ENCODE measurements around the gene ANKRD30A.
"Not testable (repeated sequence)": the region's sequence is repeated elsewhere in the genome, so short reads cannot be mapped to it uniquely, and the experiment has no call there.

The ANKRD30A gene

DNA sequence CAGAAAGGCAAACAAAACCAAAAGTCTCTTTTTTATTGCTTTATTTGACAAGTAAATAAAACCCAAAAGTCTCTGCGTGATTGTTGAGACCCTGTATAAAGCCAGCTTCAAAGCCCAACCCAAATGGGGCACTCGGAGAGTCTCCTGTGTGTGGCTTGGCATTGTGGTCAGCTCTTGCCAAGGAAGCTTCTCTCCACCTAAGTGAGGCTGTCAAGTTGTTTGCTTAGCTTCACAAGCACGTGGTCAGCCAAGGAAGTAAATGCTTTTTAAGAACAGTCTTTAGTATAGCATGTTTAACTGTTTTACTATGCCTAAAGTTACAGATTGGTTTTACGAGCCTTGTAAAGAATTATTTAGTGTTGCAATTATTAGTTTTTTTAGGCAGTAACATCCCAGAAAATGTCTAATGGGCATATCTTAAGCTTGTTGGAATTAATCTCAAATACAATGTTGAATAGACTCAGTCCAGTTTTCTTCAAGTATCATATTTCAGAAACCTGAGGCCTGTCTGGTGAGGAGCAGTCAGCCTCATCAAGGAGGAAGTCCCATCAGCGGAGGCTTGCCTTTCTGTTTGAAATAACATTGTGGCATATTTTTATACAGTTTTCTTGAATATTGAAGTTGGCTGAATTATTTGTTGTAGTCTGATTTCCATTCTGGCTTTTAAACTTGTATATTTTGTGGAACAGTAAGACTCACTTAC, 144.3 kb downstream of the ANKRD30A start:
- no peak for DNase-seq (ENCODE audit: low spot score)

DNA sequence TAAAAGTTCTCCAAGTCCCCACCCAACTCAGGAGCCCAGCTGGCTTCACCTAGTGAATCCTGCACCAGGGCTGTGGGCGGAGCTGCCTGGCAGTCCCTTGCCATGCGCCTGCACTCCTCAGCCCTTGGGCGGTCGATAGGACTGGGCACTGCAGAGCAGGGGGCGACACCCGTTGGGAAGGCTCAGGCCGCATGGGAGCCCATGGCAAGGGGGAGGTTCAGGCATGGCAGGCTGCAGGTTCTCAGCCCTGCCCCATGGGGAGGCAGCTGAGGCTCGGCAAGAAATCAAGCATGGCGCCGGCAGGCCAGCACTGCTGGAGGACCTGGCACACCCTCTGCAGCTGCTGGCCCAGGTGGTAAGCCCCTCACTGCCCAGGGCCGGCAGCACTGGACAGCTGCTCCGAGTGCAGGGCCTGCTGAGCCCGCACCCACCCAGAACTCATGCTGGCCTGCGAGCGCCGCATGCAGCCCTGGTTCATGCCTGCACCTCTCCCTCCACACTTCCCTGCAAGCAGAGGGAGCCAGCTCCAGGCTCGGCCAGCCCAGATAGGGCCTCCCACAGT, 149.9 kb downstream of the ANKRD30A start:
- DNase-seq (ENCODE audit: low spot score) = no peak

DNA sequence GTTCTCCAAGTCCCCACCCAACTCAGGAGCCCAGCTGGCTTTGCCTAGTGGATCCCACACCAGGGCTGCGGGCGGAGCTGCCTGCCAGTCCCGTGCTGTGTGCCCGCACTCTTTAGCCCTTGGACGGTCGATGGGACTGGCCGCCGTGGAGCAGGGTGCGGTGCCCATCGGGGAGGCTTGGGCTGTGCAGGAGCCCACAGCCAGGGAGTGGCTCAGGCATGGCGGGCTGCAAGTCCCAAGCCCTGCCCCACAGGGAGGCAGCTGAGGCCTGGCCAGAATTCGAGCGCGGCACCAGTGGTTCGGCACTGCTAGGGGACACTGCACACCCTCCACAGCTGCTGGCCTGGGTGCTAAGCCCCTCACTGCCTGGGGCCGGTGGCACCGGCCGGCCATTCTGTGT, 159.7 kb downstream of the ANKRD30A start:
- no peak for DNase-seq (ENCODE audit: low spot score)

DNA sequence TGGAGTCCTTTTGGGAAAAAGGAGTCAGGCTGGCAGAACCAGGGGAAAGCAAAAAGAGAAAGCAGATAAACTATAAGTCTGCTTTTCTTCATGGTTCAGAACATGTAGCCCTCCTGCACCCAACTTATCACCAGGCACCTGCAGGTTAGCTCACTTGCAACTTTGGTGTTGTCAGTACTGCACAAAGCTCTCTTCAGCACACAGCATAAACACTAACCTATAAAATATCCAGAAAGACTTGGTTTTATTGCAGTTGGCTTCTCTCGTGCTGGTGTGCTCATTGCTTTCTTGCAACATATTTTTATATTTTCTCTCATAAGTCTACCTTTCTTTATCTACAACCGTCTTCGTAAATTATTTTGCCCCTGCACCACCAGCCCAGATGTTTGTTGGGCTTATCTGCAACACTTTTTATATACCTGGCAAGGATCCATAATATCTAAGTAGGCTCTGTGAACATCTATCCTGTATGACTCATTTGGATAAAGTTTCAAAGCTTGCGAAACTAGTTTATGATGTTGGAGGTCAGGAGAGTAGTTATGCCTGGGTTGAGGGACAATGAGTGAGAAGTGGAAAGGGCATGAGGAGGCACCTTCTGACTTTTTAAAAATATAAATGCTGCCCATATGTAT, 164.6 kb downstream of the ANKRD30A start:
- DNase-seq (ENCODE audit: low spot score) = no peak

DNA sequence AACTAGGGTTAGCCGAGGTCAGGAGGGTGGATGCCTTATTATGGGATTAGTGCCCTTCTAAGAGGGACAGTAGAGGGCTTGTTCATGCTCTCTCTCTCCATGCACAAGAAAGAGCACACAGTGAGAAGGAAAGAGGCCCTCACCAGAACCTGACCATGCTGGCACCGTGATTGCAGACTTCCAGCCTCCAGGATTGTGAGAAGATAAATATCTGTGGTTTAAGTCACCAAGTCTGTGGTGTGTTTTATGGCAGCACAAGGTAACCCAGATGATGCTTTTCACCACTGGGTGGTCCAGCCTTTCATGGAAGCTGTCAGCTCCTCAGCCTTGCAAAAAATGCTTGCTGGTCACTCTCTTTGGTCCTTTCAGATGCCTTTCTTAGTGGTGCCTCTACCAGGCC, 175.9 kb downstream of the ANKRD30A start:
- DNase-seq (ENCODE audit: low spot score) = no peak

DNA sequence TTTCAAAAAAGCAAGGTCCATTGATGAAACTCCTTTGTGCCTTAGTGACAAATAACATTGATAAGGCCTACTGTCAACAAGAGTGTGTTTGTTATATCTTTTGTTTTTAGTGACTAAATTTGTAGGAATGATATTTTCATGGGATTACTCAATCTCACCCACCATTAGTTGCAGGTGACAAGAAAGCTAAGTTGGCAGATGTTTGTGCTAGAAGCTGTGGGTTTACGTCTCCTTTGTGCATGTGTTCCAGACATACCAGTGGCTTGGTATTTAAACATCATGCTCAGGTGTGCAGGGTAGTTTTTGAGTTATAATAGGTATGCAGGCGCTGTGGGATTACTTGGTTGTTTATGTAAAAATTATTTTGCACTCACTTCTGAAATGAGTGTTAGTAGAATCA, 178.6 kb downstream of the ANKRD30A start:
- DNase-seq (ENCODE audit: low spot score) = no peak

DNA sequence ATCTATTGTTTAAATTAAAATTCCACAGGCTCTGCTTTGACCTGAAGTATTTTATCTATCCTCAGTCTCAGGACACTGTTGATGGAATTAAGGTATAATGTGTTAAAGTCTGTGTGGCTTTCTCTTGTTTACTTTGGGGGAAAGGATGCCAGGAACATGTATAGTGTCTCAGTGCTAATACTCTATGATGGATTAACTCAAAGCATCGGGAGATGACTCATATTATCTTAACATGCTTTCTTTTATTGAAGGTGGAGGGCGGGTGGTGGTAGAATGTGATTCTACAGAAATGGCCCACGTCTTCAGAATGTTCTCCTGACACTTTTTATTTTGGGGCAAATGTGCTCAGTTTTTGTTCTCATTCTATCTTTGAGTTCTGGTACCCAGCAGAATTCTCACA, 189.0 kb downstream of the ANKRD30A start:
- no peak for DNase-seq (ENCODE audit: low spot score)

DNA sequence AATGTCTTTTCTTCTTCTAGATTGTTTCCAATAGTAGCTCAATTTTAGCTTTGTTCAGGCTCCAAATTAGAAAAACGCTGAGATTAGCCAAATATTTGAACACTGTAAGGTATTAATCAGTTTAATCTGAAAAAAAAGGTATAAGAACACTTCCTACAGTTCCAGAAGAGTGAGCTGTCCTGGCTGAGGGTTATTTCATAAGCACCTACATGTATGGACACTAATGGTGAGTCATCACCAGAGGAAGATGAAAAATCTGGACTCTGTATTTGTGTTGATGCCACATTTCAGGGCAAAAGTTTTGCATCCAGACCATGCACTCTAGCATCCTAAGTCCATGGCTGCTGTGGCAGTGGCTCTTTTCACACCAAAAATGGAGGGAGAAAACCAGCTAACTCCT, 189.5 kb downstream of the ANKRD30A start:
- no peak for DNase-seq (ENCODE audit: low spot score)

DNA sequence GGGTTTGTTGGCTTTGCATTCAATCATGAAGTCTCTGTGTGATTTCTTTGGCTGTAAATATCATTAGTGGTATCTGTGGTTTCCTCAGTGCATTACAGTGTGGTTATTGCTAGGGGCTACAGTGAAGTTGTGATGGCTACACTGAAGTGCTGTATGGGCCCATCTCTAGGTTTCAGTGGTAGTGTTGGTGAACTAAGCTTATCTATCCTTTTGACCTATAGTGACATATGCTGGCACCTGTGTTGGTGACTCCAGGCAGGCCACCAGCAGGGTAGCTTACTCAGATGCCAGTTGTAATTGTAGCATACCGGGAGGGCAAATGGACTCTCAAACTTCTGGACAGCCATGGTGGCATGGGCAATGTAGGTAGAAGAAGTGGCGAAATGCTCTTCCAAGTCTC, 219.0 kb downstream of the ANKRD30A start:
- no peak for DNase-seq (ENCODE audit: low spot score)

DNA sequence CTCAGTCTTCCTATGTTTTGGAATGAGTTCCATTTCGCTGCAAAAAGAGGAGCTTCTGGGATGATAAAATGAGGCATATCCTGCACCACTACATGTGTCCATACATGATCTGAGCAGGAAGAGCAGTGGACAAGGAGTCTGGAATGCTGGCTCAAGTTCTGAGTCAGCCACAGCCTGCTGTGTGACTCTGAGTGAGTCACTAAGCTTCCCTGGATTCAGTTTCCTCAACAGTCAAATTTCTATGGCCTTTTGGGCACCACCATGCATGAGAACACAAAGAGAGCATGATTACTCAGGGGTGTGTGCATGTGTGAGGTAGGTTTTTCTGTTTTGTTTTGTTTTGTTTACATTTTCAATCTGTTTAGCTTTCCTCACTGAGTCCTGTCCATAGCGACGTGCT, 254.6 kb downstream of the ANKRD30A start:
- no peak for DNase-seq (ENCODE audit: low spot score)

DNA sequence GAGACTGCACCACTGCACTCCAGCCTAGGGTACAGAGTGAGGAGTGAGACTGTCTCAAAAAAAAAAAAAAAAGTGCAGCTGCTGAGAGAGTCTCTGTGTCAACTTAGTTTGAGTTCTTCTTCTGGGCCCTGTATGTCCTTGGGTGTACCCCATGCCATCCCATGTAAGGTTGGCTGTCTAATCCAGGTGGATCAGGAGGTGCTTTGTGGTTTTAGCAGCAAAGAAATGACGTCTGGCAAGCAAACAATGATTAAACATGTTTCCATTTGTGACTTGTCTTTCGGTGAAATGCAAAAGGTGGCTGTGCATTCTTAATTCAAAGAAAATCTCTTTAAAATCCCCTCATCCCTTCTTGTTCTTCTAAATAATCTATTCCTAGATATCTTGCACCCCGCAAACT, 255.9 kb downstream of the ANKRD30A start:
- DNase-seq (ENCODE audit: low spot score) = no peak

DNA sequence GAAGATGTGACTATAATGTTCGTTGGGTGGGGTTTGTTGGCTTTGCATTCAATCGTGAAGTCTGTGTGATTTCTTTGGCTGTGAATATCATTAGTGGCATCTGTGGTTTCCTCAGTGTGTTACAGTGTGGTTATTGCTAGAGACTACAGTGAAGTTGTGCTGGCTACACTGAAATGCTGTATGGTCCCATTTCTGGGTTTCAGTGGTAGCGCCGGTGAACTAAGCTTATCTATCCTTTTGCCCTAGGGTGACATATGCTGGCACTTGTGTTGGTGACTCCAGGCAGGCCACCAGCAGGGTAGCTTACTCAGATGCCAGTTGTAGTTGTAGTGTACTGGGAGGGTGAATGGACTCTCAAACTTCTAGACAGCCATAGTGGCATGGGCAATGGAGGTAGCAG, 259.5 kb downstream of the ANKRD30A start:
- no peak for DNase-seq (ENCODE audit: low spot score)

DNA sequence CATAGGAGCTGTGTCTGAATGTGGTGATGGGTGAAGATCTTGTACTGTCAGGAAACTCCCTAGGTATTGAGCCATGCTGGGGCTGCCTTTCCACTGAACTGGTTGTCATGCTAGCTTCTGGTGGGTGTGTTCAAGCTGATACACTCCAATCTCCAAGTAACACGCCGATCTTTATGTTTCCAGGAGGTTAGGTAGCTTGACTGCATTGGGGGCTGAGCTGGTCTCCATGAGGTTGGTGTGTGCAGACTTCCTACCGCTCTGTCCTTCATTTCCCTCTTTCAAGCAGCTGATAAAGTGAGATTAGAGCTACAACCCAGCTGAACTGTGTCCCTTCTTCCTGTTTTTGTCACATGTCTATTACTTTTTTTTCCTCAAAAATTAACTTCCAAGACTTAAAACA, 265.5 kb downstream of the ANKRD30A start:
- no peak for DNase-seq (ENCODE audit: low spot score)

DNA sequence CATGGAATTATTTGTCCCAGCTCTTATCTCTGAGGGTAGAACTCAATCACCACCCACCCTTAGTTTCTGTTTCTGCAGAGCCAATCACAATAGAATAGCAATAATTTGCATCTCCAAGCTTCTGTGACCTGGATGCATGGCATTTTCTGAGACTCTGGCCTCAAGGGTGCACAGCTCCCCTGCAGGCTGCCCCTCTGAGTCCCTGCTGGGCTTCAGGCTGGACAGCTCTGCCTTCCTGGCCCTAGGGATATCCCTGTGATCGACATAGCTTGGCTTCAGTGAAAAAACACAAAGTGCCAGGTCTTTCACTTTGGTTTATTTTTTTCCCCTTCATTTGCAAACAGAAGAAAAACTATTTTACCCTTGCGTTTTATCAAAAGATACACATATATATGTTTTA, 275.4 kb downstream of the ANKRD30A start:
- not testable (repeated sequence) for DNase-seq (ENCODE audit: low spot score)

DNA sequence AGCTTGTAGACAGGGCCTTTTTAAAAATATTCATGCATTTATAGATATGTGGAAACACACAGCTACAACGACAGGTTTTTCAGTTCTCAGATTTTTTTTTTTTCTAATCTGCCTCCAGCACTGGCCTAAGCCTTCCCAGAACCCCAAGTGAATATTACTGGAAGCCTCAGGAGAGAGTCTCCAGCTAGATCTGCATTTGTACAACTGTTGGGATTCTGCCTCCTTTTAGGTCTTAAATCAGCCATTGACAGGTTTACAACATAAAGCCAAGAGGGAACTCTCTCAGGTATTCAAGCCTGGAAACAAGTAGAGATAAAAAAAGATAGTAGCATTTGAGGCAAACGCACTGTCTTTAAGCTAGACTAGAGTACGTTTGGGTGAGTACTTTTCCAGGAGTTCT, 275.8 kb downstream of the ANKRD30A start:
- DNase-seq (ENCODE audit: low spot score) = no peak

DNA sequence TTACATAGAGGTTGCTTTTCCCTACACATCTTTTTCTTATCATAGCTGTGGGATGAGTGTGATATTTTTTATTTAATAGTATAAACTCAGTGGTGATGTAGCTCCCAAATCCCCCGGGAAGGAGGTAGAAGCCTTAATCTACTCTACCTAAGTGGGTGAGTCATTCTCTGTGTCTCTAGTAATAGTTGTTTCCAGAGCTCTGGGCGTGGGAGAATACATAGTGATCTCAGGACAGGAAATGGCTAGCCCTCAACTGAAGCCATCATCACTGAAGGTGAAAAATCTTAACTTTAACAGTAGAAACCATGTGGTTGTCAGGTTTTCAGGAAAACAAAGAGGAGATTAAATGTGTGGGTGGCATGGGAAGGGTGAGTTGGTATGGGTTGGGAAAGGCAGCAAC, 278.4 kb downstream of the ANKRD30A start:
- no peak for DNase-seq (ENCODE audit: low spot score)

All from activated CD4-positive, alpha-beta T cell treated with anti-CD3 and anti-CD28 coated beads, Interleukin-2, Interleukin-4, amounts not matched to agents 100 ng/mL and 50 ng/mL, durations not matched to agents 16 hours and 8 hours (primary cell).